ENCODE results near the gene ASPG.

DNA sequence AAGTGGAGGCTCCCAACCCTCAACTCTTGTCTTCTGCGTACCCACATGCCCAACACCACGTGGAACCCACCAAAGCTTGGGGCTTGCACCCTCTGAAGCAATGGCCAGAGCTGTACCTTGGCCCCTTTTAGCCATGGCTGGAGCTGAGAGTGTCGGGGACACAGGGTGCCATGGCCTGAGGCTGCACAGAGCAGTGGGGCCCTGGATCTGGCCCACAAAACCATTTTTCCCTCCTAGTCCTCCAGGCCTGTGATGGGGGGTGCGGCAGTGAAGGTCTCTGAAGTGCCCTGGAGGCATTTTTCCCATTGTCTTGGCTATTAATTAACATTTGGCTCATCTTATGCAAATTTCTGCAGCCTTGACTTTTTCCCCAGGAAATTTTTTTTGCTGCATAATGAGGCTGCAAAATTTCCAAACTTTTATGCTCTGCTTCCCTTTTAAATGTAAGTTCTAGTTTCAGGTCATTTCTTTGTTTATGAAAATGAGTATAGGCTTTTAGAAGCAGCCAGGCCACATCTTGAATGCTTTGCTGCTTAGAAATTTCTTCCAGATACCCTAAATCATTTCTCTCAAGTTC is 18.7 kb upstream of the ASPG start:
- TF ChIP-seq, protein P1, sequence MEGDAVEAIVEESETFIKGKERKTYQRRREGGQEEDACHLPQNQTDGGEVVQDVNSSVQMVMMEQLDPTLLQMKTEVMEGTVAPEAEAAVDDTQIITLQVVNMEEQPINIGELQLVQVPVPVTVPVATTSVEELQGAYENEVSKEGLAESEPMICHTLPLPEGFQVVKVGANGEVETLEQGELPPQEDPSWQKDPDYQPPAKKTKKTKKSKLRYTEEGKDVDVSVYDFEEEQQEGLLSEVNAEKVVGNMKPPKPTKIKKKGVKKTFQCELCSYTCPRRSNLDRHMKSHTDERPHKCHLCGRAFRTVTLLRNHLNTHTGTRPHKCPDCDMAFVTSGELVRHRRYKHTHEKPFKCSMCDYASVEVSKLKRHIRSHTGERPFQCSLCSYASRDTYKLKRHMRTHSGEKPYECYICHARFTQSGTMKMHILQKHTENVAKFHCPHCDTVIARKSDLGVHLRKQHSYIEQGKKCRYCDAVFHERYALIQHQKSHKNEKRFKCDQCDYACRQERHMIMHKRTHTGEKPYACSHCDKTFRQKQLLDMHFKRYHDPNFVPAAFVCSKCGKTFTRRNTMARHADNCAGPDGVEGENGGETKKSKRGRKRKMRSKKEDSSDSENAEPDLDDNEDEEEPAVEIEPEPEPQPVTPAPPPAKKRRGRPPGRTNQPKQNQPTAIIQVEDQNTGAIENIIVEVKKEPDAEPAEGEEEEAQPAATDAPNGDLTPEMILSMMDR (conservative IDR thresholded peaks at IDR 0.05), result no peak
- no peak for TF ChIP-seq EZH2 (IDR thresholded peaks at IDR 0.05; ENCODE audit: low read depth)

Data from PC-9 (cell line).